ENCODE data around the gene ATP8B1.
"Not testable (repeated sequence)": the region's sequence is repeated elsewhere in the genome, so short reads cannot be mapped to it uniquely, and the experiment has no call there.

The ATP8B1 gene

DNA sequence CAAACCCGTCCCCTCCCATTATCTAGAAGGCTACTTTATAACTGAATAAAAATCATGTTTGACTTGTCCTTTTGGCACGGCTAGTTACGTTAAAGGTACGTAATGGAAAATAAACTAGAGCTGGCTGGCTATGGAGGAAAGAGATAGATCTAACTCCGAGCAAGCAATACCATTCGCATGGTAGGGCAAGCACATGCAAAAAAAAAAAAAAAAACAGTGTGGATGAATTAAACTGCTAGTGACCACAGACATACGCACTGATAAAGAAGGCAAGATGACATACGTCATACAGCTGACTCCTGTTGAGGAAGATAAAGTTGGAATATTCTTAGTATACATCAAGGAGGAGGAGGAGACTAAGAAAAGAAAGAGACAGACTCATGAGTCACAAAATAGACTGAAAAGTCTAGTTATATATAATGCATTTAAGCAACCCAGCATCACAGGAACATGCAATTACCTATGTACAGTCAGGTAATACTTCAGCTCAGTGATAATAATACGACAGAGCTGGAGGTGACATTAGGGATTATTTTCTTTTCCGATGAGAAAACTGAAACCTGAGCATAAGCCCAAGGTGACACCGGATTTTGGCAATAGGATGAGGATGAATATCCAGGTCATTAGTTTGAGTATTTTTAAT lies 143.5 kb downstream of the ATP8B1 start:
- Histone ChIP-seq H3K4me3 (ENCODE audit: low read length in 2 of 2) (no peak overlapping the region), H3K9me3 (ENCODE audit: control insufficient read depth in 2 of 2, low read length in 2 of 2) (no peaks in the 10 kb centered on the region), H3K36me3 (ENCODE audit: control insufficient read depth in 2 of 2, insufficient read depth in 2 of 2, low read length in 2 of 2) (peaks cover 54 to 59% of the 10 kb centered on the region in 2 donors), H3K27me3 (ENCODE audit: control insufficient read depth in 2 of 2, insufficient read depth in 2 of 2, low read length in 2 of 2) (no peaks in the 10 kb centered on the region), H3K9ac (ENCODE audit: low read depth in 1 of 2, low read length in 2 of 2) (no peak overlapping the region), H3K27ac (ENCODE audit: low read depth in 2 of 2, low read length in 2 of 2) (no peak overlapping the region), H3K4me1 (ENCODE audit: control insufficient read depth in 2 of 2, insufficient read depth in 2 of 2, low read length in 2 of 2) (no peaks in the 10 kb centered on the region)

DNA sequence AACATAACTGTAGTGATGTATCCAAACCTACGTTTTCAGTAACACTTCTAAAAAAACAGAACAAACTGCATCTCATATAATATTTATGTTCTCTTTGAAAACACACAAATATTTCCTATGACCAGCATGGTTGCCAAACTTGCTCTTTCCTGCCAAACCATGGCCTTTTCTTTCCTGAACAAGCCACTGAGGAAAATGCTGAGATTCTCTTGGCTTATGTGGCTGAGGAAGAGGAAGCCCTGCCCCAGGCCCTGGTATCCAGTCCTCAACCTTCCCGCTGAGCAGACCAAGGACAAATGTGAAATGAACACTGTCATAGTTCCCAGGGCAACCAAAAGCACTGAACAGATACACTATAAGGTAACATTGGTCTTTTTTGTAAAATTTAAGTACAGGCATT lies 145.6 kb downstream of the ATP8B1 start:
- Histone ChIP-seq H3K9me3 (ENCODE audit: control insufficient read depth in 2 of 2, low read length in 2 of 2) (no peaks in the 10 kb centered on the region), H3K27ac (ENCODE audit: low read depth in 2 of 2, low read length in 2 of 2) (no peak overlapping the region), H3K36me3 (ENCODE audit: control insufficient read depth in 2 of 2, insufficient read depth in 2 of 2, low read length in 2 of 2) (peaks cover 55 to 62% of the 10 kb centered on the region in 2 donors), H3K27me3 (ENCODE audit: control insufficient read depth in 2 of 2, insufficient read depth in 2 of 2, low read length in 2 of 2) (no peaks in the 10 kb centered on the region), H3K9ac (ENCODE audit: low read depth in 1 of 2, low read length in 2 of 2) (no peak overlapping the region), H3K4me1 (ENCODE audit: control insufficient read depth in 2 of 2, insufficient read depth in 2 of 2, low read length in 2 of 2) (no peaks in the 10 kb centered on the region), H3K4me3 (ENCODE audit: low read length in 2 of 2) (no peak overlapping the region)

DNA sequence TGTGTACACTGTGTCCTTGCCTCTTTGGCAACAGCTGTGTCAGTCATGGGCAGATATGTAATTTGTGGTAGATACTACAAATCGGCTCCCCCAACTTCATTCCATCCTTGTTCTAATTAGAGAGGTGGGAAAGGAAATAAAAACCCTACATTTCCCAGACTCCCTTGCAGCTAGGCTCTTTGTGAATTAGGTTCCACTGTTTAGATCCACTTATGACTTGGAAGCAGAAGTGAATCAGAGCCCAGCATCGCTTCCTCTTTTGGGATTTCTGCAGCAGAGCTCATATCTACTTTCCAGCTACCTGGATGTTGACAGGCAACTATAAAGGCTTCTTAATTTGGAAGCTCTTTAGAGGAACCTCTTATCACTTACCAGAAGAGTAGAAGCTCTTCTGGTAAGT lies 147.4 kb downstream of the ATP8B1 start:
- Histone ChIP-seq H3K9me3 (ENCODE audit: control insufficient read depth in 2 of 2, low read length in 2 of 2) (no peaks in the 10 kb centered on the region), H3K36me3 (ENCODE audit: control insufficient read depth in 2 of 2, insufficient read depth in 2 of 2, low read length in 2 of 2) (peaks cover 55 to 64% of the 10 kb centered on the region in 2 donors), H3K9ac (ENCODE audit: low read depth in 1 of 2, low read length in 2 of 2) (no peak overlapping the region), H3K27me3 (ENCODE audit: control insufficient read depth in 2 of 2, insufficient read depth in 2 of 2, low read length in 2 of 2) (no peaks in the 10 kb centered on the region), H3K27ac (ENCODE audit: low read depth in 2 of 2, low read length in 2 of 2) (no peak overlapping the region), H3K4me3 (ENCODE audit: low read length in 2 of 2) (no peak overlapping the region), H3K4me1 (ENCODE audit: control insufficient read depth in 2 of 2, insufficient read depth in 2 of 2, low read length in 2 of 2) (no peaks in the 10 kb centered on the region)

DNA sequence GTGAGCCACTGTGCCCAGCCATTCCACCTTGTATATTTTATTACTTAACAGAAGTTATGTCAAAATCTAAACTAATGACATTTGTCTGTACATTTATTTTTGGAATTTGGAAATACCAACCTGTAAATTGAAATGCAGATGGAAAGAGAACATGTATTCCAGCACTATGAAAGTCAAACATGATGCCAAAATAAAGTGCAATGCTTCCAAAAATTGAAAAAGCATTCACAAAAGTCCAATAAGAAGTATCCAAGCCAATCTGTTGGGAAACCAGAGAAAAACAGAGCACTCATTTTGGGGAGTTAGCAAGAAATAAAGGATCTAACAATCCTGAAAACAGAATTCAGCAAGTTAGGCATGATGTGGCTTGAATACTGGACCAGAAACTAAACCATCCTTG lies 151.2 kb downstream of the ATP8B1 start:
- Histone ChIP-seq H3K9ac (ENCODE audit: low read depth in 1 of 2, low read length in 2 of 2) (no peak overlapping the region), H3K4me3 (ENCODE audit: low read length in 2 of 2) (no peak overlapping the region), H3K9me3 (ENCODE audit: control insufficient read depth in 2 of 2, low read length in 2 of 2) (no peaks in the 10 kb centered on the region), H3K27ac (ENCODE audit: low read depth in 2 of 2, low read length in 2 of 2) (no peak overlapping the region), H3K36me3 (ENCODE audit: control insufficient read depth in 2 of 2, insufficient read depth in 2 of 2, low read length in 2 of 2) (peaks cover 54 to 62% of the 10 kb centered on the region in 2 donors), H3K4me1 (ENCODE audit: control insufficient read depth in 2 of 2, insufficient read depth in 2 of 2, low read length in 2 of 2) (no peaks in the 10 kb centered on the region), H3K27me3 (ENCODE audit: control insufficient read depth in 2 of 2, insufficient read depth in 2 of 2, low read length in 2 of 2) (no peaks in the 10 kb centered on the region)

DNA sequence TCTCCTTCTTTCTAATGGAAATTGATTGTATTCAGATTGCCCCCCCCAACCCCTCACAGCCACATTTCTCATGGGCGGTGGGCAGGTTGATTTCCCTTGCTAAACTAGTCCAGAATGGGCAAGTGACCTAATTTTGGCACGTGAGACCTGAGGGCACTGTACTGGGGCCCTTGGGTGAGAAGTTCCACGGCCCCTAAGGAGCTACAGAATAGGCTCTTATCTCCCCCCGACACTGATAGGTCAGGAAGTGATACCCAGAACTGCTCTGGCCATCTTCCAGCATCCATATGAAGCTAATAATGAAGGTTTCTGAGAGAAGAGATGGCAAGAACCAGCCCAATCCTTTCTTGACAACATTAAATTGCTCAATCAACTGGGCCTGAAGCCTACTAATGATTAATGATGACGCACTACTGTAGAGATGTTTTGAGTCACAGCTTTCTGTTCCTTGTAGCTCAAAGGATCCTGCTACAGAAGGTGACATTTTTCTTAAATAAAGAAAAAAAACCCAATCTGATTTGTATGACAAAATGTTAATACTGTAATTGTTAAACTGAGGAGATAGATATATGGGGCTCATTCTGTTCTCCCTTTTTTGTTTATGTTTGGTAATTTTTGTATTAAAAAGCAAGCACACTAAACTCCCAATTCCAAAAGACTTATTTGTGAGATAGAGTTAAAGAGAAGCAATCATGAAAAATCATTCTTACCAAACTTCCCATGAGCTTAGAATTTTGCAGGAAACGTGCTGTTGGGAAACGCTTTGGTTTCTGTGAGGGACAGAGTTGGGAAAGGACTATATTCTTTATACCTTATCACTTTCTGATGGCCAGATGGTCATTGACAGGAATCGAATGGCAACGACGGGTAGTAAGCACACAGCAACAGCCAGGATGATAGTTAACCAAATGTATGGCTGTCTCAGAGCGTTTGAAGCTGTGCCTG lies 153.3 kb downstream of the ATP8B1 start:
- no peaks in the 10 kb centered on the region for H3K9me3 ChIP-seq (ENCODE audit: control insufficient read depth in 2 of 2, low read length in 2 of 2)
- no peaks in the 10 kb centered on the region for H3K27me3 ChIP-seq (ENCODE audit: control insufficient read depth in 2 of 2, insufficient read depth in 2 of 2, low read length in 2 of 2)
- H3K36me3 ChIP-seq (ENCODE audit: control insufficient read depth in 2 of 2, insufficient read depth in 2 of 2, low read length in 2 of 2) = peaks cover 50 to 54% of the 10 kb centered on the region in 2 donors
- no peak overlapping the region for H3K27ac ChIP-seq (ENCODE audit: low read depth in 2 of 2, low read length in 2 of 2)
- H3K4me3 ChIP-seq (ENCODE audit: low read length in 2 of 2) = no peak overlapping the region
- no peak overlapping the region for H3K9ac ChIP-seq (ENCODE audit: low read depth in 1 of 2, low read length in 2 of 2)
- no peaks in the 10 kb centered on the region for H3K4me1 ChIP-seq (ENCODE audit: control insufficient read depth in 2 of 2, insufficient read depth in 2 of 2, low read length in 2 of 2)

DNA sequence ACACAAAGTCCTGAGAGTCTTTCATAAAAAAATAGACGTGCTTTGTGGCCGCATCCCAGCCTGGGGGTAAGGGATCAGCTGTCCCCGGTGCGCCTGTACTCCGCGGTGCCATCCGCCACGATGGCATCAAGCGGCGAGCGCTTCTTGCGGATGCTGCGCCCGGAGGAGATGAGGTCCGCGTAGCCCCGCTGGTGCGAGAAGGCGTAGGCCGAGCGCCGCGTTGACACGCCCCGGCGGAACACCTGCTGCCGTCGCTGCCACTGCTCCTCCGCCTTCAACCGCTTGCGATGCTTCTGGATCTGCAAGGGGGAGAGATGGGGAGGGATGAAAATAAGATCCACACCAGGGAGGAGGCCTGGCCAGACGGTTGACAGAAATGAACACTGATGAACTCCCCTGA lies 154.7 kb downstream of the ATP8B1 start:
- Histone ChIP-seq H3K9me3 (ENCODE audit: control insufficient read depth in 2 of 2, low read length in 2 of 2) (no peaks in the 10 kb centered on the region), H3K4me1 (ENCODE audit: control insufficient read depth in 2 of 2, insufficient read depth in 2 of 2, low read length in 2 of 2) (no peaks in the 10 kb centered on the region), H3K4me3 (ENCODE audit: low read length in 2 of 2) (no peak overlapping the region), H3K36me3 (ENCODE audit: control insufficient read depth in 2 of 2, insufficient read depth in 2 of 2, low read length in 2 of 2) (peaks cover 43 to 48% of the 10 kb centered on the region in 2 donors), H3K9ac (ENCODE audit: low read depth in 1 of 2, low read length in 2 of 2) (no peak overlapping the region), H3K27me3 (ENCODE audit: control insufficient read depth in 2 of 2, insufficient read depth in 2 of 2, low read length in 2 of 2) (no peaks in the 10 kb centered on the region), H3K27ac (ENCODE audit: low read depth in 2 of 2, low read length in 2 of 2) (no peak overlapping the region)

DNA sequence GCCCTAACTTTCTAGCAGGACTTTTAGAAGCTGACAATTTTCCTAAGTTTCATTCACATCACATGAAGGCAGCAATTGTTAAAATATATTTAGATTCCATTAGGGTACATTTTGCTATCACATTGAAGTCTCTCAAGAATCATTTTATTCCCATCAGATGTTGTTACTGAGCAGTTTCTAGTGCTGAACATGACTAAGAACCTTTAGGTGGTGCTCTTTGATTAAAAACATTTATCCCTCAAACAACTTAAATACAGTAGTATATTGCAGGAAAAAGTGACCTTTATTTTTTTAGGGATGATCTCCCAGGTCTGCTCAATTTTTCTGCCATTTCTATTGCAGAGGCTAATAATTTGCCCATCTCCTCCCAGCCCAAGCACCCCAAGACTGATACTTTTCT lies 158.6 kb downstream of the ATP8B1 start:
- no peaks in the 10 kb centered on the region for H3K9me3 ChIP-seq (ENCODE audit: control insufficient read depth in 2 of 2, low read length in 2 of 2)
- H3K36me3 ChIP-seq (ENCODE audit: control insufficient read depth in 2 of 2, insufficient read depth in 2 of 2, low read length in 2 of 2) = peaks cover 22 to 26% of the 10 kb centered on the region in 2 donors
- no peaks in the 10 kb centered on the region for H3K4me1 ChIP-seq (ENCODE audit: control insufficient read depth in 2 of 2, insufficient read depth in 2 of 2, low read length in 2 of 2)
- H3K9ac ChIP-seq (ENCODE audit: low read depth in 1 of 2, low read length in 2 of 2) = no peak overlapping the region
- H3K27ac ChIP-seq (ENCODE audit: low read depth in 2 of 2, low read length in 2 of 2) = no peak overlapping the region
- no peak overlapping the region for H3K4me3 ChIP-seq (ENCODE audit: low read length in 2 of 2)
- no peaks in the 10 kb centered on the region for H3K27me3 ChIP-seq (ENCODE audit: control insufficient read depth in 2 of 2, insufficient read depth in 2 of 2, low read length in 2 of 2)

DNA sequence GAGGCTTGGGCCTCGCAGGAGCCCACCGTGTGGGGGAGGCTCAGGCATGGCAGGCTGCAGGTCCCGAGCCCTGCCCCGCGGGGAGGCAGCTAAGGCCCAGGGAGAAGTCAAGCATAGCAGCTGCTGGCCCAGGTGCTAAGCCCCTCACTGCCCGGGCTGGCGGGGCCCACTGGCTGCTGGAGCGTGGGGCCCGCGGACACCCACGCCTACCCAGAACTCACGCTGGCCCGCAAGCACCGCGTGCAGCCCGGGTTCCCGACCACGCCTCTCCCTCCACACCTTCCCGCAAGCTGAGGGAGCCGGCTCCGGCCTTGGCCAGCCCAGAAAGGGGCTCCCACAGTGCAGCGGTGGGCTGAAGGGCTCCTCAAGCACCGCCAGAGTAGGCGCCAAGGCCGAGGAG lies 159.4 kb downstream of the ATP8B1 start:
- H3K4me1 ChIP-seq (ENCODE audit: control insufficient read depth in 2 of 2, insufficient read depth in 2 of 2, low read length in 2 of 2); H3K4me3 ChIP-seq (ENCODE audit: low read length in 2 of 2); H3K27ac ChIP-seq (ENCODE audit: low read depth in 2 of 2, low read length in 2 of 2); H3K9ac ChIP-seq (ENCODE audit: low read depth in 1 of 2, low read length in 2 of 2); H3K9me3 ChIP-seq (ENCODE audit: control insufficient read depth in 2 of 2, low read length in 2 of 2); H3K27me3 ChIP-seq (ENCODE audit: control insufficient read depth in 2 of 2, insufficient read depth in 2 of 2, low read length in 2 of 2): not testable (repeated sequence)
- H3K36me3 ChIP-seq (ENCODE audit: control insufficient read depth in 2 of 2, insufficient read depth in 2 of 2, low read length in 2 of 2) = peaks cover 18 to 22% of the 10 kb centered on the region in 2 donors

DNA sequence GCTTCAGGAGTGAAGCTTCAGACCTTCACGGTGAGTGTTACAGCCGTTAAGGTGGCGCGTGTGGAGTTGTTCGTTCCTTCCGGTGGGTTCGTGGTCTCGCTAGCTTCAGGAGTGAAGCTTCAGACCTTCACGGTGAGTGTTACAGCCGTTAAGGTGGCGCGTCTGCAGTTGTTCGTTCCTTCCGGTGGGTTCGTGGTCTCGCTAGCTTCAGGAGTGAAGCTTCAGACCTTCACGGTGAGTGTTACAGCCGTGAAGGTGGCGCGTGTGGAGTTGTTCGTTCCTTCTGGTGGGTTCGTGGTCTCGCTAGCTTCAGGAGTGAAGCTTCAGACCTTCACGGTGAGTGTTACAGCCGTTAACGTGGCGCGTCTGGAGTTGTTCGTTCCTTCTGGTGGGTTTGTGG lies 160.7 kb downstream of the ATP8B1 start:
- not testable (repeated sequence) for H3K27me3 ChIP-seq (ENCODE audit: control insufficient read depth in 2 of 2, insufficient read depth in 2 of 2, low read length in 2 of 2); H3K4me1 ChIP-seq (ENCODE audit: control insufficient read depth in 2 of 2, insufficient read depth in 2 of 2, low read length in 2 of 2); H3K9me3 ChIP-seq (ENCODE audit: control insufficient read depth in 2 of 2, low read length in 2 of 2); H3K9ac ChIP-seq (ENCODE audit: low read depth in 1 of 2, low read length in 2 of 2); H3K4me3 ChIP-seq (ENCODE audit: low read length in 2 of 2); H3K27ac ChIP-seq (ENCODE audit: low read depth in 2 of 2, low read length in 2 of 2)
- peaks cover 9 to 14% of the 10 kb centered on the region in 2 donors for H3K36me3 ChIP-seq (ENCODE audit: control insufficient read depth in 2 of 2, insufficient read depth in 2 of 2, low read length in 2 of 2)

DNA sequence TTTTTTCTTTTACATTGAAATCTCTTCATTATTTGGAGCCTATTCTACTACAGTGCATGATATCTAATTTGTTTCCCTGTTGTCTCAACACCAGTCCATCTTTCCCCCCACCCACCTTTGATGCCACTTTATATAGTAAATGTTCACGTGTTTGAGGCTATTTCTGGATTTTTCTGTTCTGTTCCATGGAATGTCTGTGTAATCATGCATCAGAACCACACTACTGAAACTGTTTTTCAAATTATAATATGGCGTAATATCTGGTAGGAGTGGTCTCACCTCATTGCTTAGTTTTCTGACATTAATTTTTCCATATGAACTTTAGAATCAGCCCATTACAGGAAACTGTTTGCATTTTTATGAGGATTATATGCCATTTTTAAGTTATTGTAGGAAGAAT lies 162.4 kb downstream of the ATP8B1 start:
- Histone ChIP-seq H3K9ac (ENCODE audit: low read depth in 1 of 2, low read length in 2 of 2) (no peak overlapping the region), H3K27ac (ENCODE audit: low read depth in 2 of 2, low read length in 2 of 2) (no peak overlapping the region), H3K9me3 (ENCODE audit: control insufficient read depth in 2 of 2, low read length in 2 of 2) (no peaks in the 10 kb centered on the region), H3K36me3 (ENCODE audit: control insufficient read depth in 2 of 2, insufficient read depth in 2 of 2, low read length in 2 of 2) (peaks cover 2 to 6% of the 10 kb centered on the region in 2 donors), H3K27me3 (ENCODE audit: control insufficient read depth in 2 of 2, insufficient read depth in 2 of 2, low read length in 2 of 2) (no peaks in the 10 kb centered on the region), H3K4me1 (ENCODE audit: control insufficient read depth in 2 of 2, insufficient read depth in 2 of 2, low read length in 2 of 2) (no peaks in the 10 kb centered on the region), H3K4me3 (ENCODE audit: low read length in 2 of 2) (no peak overlapping the region)

Data from mucosa of rectum (tissue), 2 donors.